ENCODE results near the gene MRPL44.

- no peak for TF ChIP-seq POLR2A (IDR thresholded peaks at IDR 0.05)
- TF ChIP-seq, protein P1, sequence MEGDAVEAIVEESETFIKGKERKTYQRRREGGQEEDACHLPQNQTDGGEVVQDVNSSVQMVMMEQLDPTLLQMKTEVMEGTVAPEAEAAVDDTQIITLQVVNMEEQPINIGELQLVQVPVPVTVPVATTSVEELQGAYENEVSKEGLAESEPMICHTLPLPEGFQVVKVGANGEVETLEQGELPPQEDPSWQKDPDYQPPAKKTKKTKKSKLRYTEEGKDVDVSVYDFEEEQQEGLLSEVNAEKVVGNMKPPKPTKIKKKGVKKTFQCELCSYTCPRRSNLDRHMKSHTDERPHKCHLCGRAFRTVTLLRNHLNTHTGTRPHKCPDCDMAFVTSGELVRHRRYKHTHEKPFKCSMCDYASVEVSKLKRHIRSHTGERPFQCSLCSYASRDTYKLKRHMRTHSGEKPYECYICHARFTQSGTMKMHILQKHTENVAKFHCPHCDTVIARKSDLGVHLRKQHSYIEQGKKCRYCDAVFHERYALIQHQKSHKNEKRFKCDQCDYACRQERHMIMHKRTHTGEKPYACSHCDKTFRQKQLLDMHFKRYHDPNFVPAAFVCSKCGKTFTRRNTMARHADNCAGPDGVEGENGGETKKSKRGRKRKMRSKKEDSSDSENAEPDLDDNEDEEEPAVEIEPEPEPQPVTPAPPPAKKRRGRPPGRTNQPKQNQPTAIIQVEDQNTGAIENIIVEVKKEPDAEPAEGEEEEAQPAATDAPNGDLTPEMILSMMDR (IDR thresholded peaks at IDR 0.05) = no peak
Measured at GRCh38 chr2:223952280-223952968, 4.8 kb upstream of the MRPL44 start.
